GM21576 (cell line): ENCODE measurements around the gene C1QTNF7.

Experiments used
- ATAC-seq: cut with Tn5 transposase; IDR thresholded peaks from one replicate; pipeline ENCODE4 v1.9.1; 2021; ENCODE audit warnings: mild to moderate bottlenecking, moderate library complexity; ENCODE audit not compliant: unreplicated experiment

Gene C1QTNF7

DNA sequence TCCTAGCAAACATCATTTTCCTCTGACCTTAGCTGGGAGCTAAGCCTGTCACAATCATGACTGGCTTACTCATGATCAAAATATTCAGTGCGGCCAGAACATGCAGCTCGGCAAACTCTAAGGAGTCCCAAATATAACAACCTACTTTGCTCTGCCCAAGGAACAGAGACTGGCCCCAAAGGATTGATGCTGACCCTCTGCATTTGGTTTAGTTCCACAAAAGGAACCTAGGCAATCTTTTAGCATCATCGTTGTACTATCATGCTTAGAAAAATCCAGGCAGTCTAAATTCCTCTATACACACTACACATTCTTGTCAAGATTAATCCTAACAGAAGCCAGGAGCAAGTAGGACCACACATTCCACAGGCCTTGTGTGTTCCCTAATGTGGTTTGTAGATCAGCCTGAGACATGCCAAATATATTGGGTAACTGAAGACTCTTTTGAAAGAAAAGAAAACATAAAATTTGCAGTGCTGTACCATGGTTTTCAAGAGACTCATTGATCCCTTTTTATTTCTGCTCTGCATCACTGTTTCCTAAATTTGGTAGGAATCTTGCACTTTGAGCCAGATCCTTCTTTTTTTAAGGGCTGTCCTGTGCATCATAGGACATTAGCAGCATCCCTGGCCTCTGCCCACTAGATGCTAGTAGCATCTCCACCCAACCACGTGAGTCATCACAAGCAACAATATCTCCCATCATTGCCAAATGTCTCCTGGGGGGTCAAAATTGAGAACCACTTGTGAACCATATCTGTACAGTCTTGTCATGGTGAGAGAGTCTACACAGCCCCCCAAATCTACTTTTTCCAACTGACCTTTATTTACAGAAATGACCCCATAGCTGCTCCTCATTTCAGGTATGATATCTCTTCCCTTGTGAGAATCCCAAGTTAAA, 24.3 kb downstream of the C1QTNF7 start:
- no peak for ATAC-seq

DNA sequence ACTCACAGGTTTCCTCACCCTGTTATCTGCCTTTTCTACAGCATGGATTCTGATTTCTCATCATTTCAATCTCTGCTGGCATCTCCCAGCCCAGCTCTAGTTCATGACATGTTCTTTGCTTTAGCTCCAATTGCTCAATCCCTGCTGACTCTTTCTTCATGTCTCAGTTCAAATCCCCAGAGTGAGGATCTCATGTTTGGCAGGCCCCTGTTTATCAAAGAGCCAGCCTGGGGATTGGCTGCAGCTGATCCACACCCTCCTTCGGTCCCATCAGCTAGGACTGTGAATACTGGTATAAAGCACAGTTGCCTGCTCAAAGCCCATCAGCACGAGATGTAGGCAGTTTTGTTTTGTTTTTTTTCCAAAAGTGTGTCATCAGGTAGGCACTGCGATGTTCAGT, 27.5 kb downstream of the C1QTNF7 start:
- ATAC-seq, result no peak

DNA sequence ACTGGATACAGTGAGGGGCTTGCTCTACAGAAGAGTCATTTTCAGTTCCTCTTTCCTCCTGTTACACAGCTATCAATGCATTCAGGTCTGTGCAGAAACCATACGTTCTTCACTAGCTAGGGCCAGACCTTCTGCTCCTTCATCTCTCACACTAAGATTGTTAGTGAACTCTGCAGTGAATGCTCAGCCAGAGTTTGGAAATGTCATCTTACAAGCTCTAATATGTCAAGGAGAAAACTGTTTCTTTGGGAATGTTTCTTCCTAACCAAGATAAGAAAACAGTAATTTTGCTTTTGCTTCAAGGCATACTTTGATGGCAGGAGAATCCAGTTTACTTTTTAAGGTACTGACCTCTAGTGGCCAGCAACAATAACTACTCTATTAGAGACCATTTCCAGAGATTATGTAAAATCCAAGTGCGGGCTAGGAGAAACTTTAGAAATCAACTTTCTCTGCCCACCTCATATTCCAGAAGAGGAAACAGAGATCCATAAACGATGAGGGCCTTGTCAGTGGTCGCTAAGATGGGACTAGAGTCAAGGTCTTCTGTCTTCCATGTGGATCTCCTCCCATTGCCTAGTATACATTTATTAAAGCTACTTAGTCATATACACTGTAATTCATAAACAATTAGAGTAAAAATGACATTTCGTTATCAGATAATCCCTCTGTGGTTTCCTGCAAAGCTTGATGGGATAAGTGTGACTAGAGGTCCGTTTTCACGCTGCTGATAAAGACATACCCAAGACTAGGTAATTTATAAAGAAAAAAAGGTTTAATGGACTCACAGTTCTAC, 29.8 kb downstream of the C1QTNF7 start:
- peak; percentile 98 for ATAC-seq

DNA sequence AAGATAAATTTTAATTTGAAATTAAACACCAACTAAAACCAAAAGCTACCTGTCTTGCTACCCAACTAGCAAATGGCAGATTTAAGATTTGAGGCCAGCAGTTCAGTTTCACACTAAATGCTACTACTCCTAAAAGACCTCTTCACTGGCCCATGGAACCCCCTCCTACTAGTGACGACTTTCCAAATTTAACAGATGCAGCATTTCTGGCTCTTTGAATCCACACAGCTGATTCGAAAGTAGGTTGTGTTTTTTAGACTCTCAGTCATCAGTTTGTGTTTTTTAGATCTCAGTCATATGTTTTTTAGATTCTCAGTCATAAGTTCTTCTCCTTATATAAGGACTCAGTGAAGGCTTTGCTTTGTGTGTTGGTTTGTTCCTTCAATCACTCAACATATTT, 30.8 kb downstream of the C1QTNF7 start:
- ATAC-seq, result no peak

DNA sequence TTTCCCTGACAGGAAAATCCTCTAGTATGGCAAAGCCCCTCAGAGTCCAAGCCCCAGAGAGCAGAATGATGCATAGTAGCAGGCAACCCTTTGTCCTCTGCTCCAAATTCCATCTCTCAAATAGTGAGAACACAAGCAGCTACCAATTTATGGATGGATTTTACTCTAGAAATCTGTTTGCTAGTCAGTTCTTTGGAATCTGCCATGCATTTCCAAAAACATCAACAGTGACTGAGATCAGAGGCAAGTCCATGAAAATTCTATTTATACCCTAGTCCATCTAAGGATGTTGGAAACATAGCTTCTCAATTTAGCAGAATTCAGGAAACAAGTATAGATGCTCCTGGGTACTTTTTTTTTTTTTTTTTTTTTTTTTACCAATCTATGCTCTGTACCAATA, 31.9 kb downstream of the C1QTNF7 start:
- ATAC-seq, result no peak

DNA sequence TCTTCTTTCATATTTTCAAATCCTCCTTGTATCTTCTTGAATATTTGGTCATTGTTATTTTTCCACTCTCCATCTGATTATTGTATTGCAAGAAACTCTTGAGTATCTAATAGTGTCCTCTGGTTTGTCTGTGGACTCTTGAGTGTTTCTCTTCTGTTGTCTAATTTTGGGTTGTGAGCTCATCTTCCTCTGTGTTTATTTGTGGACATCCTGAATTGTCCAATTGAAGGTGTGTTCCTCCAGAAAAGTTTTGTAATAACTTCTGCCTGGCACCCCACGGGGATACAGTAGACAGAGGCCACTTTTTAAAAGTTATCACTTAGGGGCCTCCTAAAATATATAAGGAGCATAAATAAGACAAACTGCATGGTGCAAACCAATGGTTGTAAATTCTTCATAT, 38.8 kb downstream of the C1QTNF7 start:
- no peak for ATAC-seq

DNA sequence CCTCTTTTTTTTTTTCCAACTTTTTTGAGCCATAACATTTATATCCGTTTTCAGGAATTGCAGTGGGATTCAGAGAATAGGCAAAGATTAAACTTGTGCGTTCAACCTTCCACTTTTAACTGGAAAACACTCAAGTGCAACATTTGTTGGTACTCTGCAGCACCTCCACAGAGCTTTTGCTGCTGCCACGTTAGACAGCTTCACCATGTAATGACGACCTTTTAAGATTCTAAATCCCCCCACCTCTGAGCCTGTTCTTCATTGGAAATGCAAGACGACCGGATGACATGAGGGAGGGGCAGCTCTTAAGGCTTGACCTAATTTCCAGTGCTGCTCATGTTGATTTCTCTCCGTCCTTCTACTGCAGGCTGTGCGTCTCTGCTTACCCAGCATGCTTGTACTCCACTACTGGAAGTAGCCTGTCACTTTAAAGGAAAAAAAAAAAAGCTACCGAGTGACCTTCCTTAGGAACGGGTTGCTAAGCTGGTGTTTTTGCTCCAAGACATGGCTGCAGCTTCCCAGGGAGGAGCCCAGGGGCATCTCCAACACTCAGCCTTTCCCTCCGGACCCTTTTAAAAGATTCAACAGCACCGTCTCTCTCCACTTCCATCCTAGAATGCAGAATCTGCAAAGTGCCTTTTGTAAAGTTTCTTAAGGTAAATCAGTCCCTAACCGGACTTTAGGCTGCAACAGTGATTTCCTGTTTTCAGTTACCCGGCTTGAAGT, 41.7 kb downstream of the C1QTNF7 start, which contains the start of gene CC2D2A:
Gene CC2D2A (plus strand): TSS at position 481 of the 726 bp plus-strand sequence. CDS start 6,051 bp downstream, outside the sequence.
- ATAC-seq, result no peak

DNA sequence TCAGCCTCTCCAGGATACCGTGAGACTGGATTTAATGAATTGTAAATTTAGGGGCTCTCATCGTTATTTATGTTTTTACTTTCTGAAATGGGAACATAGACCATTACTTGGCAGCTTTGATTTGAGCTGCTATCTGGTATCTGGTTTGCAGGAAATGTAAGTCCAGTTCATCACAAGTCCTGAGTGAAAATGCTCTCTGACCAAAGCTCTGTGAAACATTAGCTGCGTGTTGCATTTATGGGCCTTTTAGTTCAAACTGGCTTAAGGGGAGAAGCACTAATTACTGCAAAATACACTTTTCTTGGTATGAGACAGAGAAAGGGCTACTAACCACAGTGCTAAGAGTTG, 42.3 kb downstream of the C1QTNF7 start:
- ATAC-seq, result no peak

DNA sequence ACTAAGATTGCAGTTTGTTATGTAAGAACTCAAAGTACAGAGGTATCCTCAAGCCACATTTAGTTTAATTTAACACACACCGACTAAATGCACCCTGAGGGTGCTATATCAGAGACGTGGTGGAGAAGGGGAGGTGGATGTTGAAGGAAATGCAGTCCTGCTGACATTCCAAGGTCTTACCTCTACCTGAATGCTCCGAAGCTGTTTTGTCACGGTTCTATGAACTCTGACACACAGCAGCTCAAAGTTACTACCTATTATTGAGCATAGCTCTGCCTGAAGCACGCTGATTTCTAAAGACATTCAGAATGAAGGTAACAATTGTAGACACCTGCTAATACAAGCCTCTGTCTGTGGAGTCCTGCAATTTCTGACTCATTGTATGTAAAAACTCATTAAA, 48.6 kb downstream of the C1QTNF7 start:
- ATAC-seq, result no peak

DNA sequence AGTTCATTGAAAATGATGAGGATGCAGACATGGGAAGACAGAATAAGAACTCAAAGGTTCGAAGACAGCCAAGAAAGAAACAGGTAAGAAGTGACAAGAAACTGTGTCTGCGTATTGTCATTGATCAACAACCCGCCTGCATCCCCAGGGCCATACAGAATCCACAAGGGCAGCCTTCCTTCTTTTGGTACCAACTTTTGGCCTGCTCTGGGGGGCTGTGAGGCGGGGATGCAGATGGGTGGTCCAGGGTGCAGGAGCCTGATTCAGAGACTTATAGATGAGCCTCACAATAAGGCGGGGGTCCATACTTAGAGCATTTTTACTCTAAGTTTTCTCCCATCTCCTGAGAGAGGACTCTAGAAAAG, 50.9 kb downstream of the C1QTNF7 start:
- ATAC-seq, result no peak

DNA sequence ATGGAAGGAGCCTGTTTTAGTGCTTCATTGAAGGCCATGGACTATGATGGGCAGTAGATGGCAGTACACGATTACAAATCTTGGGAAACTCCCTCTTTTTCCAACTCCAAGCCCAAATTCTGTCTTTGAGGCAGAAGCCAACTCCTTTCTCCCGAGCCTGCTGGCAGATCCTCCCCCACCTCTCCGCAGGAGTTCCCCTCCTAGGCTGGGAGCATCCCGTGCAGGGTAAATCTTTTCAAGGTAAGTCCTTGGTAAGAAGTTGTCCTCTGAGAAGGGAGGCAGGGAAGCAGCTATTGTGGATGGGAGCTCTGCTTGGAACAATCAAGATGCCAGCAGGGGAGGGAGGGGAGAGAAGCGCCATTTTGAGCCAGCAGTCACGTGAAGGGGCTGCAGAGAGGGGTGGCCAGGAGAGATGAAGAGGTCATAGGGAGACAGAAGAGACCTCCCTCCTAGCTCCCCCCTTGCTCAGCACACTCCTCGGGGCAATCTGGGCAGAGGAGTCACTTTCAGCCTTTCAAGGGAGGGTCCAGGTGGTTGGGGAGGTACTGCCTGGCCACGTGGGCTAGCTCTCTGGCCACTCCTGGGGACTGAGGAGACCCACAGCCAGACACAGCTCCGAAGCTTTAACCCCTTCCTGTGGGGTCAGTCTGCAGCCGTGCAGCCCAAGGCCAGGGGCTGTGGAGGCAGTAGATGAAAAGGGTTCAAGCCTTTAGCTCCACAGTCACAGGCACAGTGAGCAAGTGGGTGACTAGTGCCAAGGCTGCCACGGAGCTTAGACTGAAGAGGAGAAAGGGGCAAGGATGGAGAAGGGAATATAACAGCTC, 51.5 kb downstream of the C1QTNF7 start:
- ATAC-seq, result no peak

DNA sequence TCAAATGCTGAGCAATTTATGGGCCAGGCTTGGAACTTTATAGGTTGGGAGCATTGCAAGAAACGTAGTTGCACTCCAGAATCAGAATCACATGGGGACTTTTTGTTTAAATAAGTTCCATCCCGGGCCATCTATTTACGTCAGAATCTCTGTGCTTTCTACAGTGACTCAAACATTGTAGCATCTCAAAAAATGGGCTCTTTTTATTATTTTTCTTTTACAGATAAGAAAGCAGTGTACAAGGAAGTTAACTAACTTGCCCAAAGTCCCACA, 52.0 kb downstream of the C1QTNF7 start:
- ATAC-seq, result no peak

DNA sequence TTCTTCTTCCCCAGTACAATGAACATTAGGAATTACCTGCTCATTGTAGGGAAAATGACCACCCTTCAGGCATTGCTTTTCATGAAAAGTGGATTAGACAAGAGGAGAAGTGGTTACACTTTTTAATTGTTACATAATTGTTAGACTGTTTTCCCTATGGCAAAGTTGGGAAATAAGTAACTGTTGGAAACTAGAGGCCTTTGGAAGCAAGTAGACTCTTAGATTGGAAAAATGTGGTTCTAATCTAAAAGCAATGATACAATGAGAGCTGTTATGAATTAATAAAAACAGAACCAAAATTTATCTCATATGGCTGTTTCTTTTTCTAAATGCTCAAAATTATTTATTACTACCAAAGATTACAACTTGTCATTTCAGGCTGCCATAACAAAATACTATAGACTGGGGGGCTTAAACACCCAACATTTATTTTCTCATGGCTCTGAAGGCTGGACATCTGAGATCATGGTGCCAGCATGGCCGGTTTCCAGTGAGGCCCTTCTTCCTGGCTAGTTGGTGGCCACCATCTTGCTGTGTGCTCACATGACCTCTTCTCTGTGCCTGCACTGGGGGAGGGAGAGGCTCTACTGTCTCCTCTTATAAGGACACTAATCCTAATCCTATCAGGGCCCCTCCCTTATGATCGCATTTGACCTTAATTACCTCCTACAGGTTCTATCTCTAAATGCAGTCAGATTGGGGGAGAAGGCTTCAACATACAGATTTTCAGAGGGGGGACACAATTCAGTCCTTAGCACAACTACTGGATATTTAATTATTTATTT, 54.3 kb downstream of the C1QTNF7 start:
- ATAC-seq, result no peak

DNA sequence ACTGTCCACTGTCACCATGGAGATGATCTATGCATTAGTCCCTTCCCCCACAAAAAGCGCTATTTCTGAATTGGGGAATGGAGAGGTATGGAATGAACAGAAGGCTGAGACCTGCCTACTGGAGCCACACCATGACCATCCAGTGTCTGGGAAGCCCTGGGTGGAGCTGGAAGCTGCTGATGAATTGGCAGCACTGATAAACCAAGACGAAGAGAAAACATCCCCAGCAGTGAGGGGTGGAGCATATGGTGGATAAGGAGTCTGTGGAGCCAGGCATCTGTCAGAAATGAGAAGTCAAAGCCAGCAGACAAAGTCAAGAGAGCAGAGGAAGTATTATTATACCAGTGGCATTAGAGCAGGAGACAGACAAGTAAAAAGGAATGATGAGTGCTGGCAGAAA, 55.0 kb downstream of the C1QTNF7 start:
- no peak for ATAC-seq

DNA sequence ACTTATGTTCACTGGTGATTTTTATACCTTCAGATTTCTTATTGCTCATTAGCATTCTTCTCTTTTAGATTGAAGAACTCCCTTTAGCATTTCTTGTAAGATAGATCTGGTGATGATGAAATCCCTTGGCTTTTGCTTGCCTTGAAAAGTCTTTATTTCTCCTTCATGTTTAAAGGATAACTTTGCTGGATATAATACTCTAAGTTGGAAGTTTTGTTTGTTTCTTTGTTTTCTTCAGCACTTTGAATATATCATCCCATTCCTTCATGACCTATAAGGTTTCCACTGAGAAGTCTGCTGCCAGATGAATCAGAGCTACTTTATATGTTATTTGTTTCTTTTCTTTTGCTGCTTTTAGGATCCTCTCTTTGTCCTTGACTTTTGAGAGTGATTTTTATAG, 60.3 kb downstream of the C1QTNF7 start:
- ATAC-seq, result no peak

DNA sequence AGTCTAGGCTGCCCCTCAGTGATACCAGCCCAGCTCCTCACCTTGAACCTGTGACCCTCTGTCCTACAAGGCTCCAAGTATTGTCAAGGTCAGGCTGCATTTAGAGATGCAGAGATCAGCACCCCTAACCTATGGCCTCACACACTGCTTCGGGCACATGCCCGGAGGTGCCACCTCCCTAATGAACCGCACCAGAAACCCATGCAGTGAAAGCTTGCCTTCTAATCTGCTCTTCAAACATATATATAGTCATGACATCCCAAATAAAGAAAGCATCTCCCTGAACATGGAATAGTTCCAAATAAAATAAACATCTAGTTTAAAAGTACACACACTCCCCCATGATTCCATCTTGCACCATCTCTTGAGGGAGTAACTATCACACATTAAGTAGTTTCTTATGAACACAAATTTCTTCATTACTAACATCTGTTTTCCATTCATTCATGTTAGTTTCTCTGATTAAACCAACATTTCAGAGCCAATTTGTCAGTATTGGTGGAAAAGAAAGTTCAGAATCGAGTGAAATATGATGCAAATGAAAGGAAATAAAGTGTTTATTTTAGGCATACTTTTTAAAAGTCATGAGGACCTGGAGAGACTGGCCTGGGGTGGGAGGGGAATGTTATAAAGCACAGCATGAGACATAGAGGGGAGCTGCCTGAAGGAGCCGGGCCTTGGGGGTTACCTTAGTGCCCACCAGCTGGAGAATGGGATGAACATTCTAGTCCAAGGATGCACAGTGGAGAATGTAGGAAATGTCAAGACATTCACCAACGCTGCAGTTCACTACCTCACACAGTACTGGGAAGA, 61.0 kb downstream of the C1QTNF7 start:
- ATAC-seq, result no peak

DNA sequence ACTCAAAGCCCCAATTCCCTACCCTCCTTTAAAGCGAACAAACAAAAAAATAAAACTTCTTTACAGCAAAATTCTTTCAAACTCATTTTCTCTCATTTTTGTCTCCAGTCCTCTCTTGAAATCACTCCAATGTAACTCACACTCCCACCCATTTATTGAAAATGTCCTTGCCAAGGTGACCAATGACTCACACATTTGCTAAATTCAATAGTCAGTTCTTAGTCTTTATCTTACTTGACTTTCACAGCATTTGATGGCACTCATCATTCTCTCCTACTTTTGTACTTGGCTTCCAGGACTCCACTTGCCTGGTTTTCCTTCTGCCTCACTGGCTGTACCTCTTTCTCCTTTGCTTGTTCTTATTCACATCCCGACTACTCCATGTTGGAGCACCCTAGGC, 61.7 kb downstream of the C1QTNF7 start:
- ATAC-seq, result no peak

DNA sequence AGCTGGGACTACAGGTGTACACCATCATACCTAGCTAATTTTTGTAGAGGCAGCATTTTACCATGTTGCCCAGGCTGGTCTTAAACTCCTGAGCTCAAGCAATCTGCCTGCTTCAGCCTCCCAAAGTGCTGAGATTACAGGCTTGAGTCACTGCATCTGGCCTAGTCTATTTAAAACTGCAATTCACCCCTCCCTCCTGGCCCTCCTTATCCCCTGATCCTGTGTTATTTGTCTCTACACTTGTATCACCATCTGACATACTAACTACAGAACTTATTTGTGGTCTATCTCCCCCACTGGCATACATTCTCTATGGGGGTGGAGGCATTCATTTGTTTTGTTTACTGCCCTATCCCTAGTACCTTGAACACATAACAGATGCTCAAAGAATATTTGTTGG, 65.6 kb downstream of the C1QTNF7 start:
- no peak for ATAC-seq

DNA sequence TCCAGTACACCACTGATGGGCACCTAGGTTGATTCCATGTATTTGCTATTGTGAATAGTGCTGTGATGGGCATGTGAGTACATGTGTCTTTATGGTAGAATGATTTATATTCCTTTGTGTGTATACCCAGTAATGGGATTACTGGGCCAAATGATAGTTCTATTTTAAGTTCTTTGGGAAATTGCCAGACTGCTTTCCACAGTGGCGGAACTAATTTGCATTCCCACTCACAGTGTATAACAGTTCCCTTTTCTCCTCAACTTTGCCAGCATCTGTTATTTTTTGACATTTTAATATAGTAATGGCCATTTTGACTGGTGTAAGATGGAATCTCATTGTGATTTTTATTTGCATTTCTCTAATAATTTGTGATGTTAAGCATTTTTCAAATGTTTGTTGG, 67.8 kb downstream of the C1QTNF7 start:
- no peak for ATAC-seq
